ENCODE data around the gene SEMA5A. TPM values are rescaled to one million over a fixed set of nuclear protein-coding genes. Genes with fewer than 3 reads are reported as not detected.

Gene SEMA5A
- total RNA-seq, 1 donor from 2014 or later: 31.9 TPM

DNA sequence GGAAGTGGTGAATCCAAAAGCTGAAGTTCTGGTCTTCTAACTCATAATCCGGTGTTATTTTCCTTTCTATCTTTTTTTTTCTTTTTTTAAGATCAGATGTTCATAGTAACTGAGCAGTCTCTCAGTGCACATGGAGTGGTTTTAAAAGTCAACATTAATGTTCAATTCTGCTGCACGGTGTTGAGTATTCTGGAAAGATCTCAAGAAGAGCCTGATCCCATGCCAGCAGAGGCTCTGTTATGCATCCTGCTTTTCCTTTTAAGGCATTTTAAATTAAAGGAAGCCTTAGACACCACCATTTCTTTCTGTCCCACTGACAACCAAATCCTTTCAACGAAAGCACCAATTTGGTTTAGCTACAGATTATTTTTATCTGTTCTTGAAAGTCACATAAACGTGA, 33.4 kb downstream of the SEMA5A start:
- no peak overlapping the region for H3K27ac Mint-ChIP-seq (ENCODE audit: unreplicated experiment)

GRCh38 chr5:9507974-9508373, 37.9 kb downstream of the SEMA5A start:
- Mint-ChIP-seq H3K4me3 (no peak overlapping the region), H3K36me3 (ENCODE audit: low read depth) (peaks cover 10% of the 10 kb centered on the region), H3K9me3 (peaks cover 2% of the 10 kb centered on the region), H3K4me1 (no peaks in the 10 kb centered on the region), H3K27me3 (ENCODE audit: low read depth) (no peaks in the 10 kb centered on the region), H3K27ac (ENCODE audit: unreplicated experiment) (no peak overlapping the region)
- TF ChIP-seq CTCF (conservative IDR thresholded peaks at IDR 0.05): no peak
- DNase-seq (ENCODE audit: low read depth, low spot score): no peak

More for the DNA sequence above, 33.4 kb downstream of the SEMA5A start:
- TF ChIP-seq CTCF (conservative IDR thresholded peaks at IDR 0.05): no peak
- Mint-ChIP-seq H3K4me3 (no peak overlapping the region), H3K36me3 (ENCODE audit: low read depth) (peaks cover 10% of the 10 kb centered on the region), H3K27me3 (ENCODE audit: low read depth) (no peaks in the 10 kb centered on the region), H3K9me3 (no peaks in the 10 kb centered on the region), H3K4me1 (peaks cover 3% of the 10 kb centered on the region)
- no peak for DNase-seq (ENCODE audit: low read depth, low spot score)

DNA sequence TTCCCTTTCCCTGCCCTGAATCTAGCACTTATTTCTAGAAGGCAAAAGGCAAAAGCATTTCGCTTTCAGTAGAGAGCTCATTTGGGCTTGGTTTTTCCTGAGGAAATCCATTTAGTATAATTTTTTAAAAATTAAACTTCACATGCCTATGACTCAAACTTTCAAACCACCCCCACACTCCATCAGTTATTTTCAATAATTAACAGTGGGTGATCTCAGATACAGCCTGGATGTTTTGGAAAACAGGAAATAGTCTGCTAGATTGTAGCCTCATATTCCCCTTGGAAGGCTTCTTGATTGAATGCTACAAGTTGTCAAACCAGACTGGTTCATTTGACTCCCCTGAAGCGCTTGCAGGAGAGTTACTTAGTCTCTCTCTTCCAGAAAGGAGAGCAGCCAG, 40.6 kb downstream of the SEMA5A start:
- H3K4me1 Mint-ChIP-seq: no peaks in the 10 kb centered on the region
- H3K9me3 Mint-ChIP-seq: peaks cover 2% of the 10 kb centered on the region
- no peak overlapping the region for H3K4me3 Mint-ChIP-seq
- peaks cover 10% of the 10 kb centered on the region for H3K36me3 Mint-ChIP-seq (ENCODE audit: low read depth)
- DNase-seq (ENCODE audit: low read depth, low spot score): no peak
- no peak overlapping the region for H3K27ac Mint-ChIP-seq (ENCODE audit: unreplicated experiment)
- no peak for TF ChIP-seq CTCF (conservative IDR thresholded peaks at IDR 0.05)
- no peaks in the 10 kb centered on the region for H3K27me3 Mint-ChIP-seq (ENCODE audit: low read depth)

DNA sequence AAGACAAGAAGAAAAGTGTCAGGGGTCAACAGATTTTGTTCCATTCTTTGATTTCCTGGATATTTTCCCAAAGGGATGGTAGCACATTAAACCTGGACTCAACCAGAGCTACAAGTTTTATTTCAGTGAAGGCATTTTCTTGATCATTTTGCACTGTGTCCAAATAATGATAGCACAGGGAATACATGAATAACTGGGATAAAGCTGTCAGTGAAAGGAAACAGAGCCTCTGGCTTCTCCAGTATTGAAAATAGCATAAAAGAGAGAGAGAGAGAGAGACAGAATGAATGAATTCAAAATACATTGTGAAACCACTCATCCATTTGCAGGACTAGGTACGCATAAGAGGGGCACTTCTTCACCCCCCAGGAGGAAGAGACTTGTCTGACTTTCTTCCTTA, 43.0 kb downstream of the SEMA5A start:
- Mint-ChIP-seq H3K27me3 (ENCODE audit: low read depth) (no peaks in the 10 kb centered on the region), H3K4me3 (no peak overlapping the region), H3K9me3 (peaks cover 4% of the 10 kb centered on the region), H3K27ac (ENCODE audit: unreplicated experiment) (no peak overlapping the region), H3K4me1 (peaks cover 6% of the 10 kb centered on the region), H3K36me3 (ENCODE audit: low read depth) (peaks cover 5% of the 10 kb centered on the region)
- no peak for DNase-seq (ENCODE audit: low read depth, low spot score)
- no peak for TF ChIP-seq CTCF (conservative IDR thresholded peaks at IDR 0.05)

DNA sequence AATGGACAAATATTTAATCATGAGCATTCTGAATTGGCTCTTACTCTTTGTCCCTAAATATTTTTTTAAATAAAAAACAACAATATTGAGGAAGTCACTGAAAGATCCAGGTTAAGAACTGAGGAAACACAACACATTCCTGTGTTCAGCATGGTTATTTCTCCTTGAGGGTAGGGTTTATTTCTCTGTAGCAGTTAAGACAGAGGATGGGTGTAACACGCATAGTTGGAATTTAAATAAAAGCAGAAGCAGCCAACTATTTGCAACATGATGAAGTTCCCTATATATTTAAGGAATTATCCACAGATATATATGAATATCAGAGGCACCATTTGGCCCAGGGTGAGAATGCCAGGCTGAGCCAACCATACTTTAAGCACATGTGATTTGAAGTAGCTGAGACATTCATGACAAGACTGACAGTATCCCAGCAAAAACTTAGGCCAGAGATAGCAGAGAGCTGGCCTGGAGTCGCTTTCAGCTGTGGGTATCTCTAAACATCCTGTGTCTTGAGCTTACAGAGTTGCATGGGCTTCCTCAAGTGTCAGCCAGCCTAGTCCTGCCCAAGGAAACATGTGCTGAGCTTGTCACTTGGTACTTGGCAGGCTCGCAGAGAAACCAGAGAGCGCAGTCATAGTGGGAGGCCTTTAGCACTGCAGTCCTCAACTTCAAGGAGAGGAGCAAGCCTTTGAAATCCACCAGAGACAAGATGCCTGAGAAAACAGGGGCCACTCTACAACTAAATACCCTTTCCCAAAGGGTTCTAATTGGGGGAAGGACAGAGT, 43.6 kb downstream of the SEMA5A start:
- Mint-ChIP-seq H3K4me1 (peaks cover 6% of the 10 kb centered on the region), H3K36me3 (ENCODE audit: low read depth) (peaks cover 5% of the 10 kb centered on the region), H3K9me3 (peaks cover 4% of the 10 kb centered on the region), H3K27ac (ENCODE audit: unreplicated experiment) (no peak overlapping the region), H3K27me3 (ENCODE audit: low read depth) (no peaks in the 10 kb centered on the region), H3K4me3 (no peak overlapping the region)
- no peak for TF ChIP-seq CTCF (conservative IDR thresholded peaks at IDR 0.05)
- no peak for DNase-seq (ENCODE audit: low read depth, low spot score)

Measured in neural crest cell (in vitro differentiated cells).